GM23248 (cell line): ENCODE results near the gene BUD31. TPM values are rescaled to one million over a fixed set of nuclear protein-coding genes. Genes with fewer than 3 reads are reported as not detected.

Experiments used
- DNase-seq: peaks from one replicate; pipeline ENCODE4 v3.0.0-alpha.2; 2015
- H2AFZ ChIP-seq: fragments of 200-600 bp; sonication (generic); 2 replicates; pipeline ENCODE4 v1.6.1; 2016; ENCODE audit warnings: antibody characterized with exemption
- H3F3A ChIP-seq: fragments of 200-600 bp; sonication (generic); 2 replicates; pipeline ENCODE4 v1.6.1; 2016; ENCODE audit warnings: mild to moderate bottlenecking, antibody characterized with exemption, mixed run types; ENCODE audit not compliant: insufficient read depth
- H3K27ac ChIP-seq: fragments of 200-600 bp; sonication (generic); 2 replicates; pipeline ENCODE4 v1.5.1; 2016; ENCODE audit warnings: mild to moderate bottlenecking
- H3K27me3 ChIP-seq: fragments of 200-600 bp; sonication (generic); replicated peaks from 2 replicates; pipeline ENCODE4 v1.6.1; 2016; ENCODE audit warnings: mild to moderate bottlenecking; ENCODE audit not compliant: insufficient read depth
- H3K36me3 ChIP-seq: fragments of 200-600 bp; sonication (generic); 2 replicates; pipeline ENCODE4 v1.6.1; 2016; ENCODE audit warnings: low read depth, mild to moderate bottlenecking
- H3K4me1 ChIP-seq: fragments of 200-600 bp; sonication (generic); 2 replicates; pipeline ENCODE4 v1.6.1; 2016; ENCODE audit warnings: mild to moderate bottlenecking; ENCODE audit not compliant: insufficient read depth
- H3K4me2 ChIP-seq: fragments of 200-600 bp; sonication (generic); one replicate; pipeline ENCODE4 v1.6.1; 2016; ENCODE audit warnings: mild to moderate bottlenecking; ENCODE audit not compliant: unreplicated experiment
- H3K4me3 ChIP-seq: fragments of 200-600 bp; sonication (generic); 2 replicates; pipeline ENCODE4 v1.5.1; 2016; ENCODE audit warnings: mild to moderate bottlenecking
- H3K79me2 ChIP-seq: fragments of 200-600 bp; sonication (generic); 2 replicates; pipeline ENCODE4 v1.6.1; 2016; ENCODE audit warnings: mild to moderate bottlenecking; ENCODE audit not compliant: insufficient read depth
- H3K9ac ChIP-seq: fragments of 200-600 bp; sonication (generic); 2 replicates; pipeline ENCODE4 v1.6.1; 2016; ENCODE audit warnings: mild to moderate bottlenecking
- H3K9me2 ChIP-seq: fragments of 200-600 bp; sonication (generic); 2 replicates; pipeline ENCODE4 v1.6.1; 2016; ENCODE audit warnings: mixed run types, mild to moderate bottlenecking, moderate library complexity; ENCODE audit not compliant: insufficient read depth
- H3K9me3 ChIP-seq: fragments of 200-600 bp; sonication (generic); one replicate; pipeline ENCODE4 v1.6.1; 2017; ENCODE audit warnings: low read depth
- H4K20me1 ChIP-seq: fragments of 200-600 bp; sonication (generic); 2 replicates; pipeline ENCODE4 v1.6.0; 2016; ENCODE audit not compliant: insufficient read depth
- EZH2 ChIP-seq: fragments of 200-600 bp; sonication (generic); IDR thresholded peaks from 2 replicates; pipeline ENCODE4 v1.6.1; 2018; ENCODE audit warnings: antibody characterized with exemption, mild to moderate bottlenecking; ENCODE audit not compliant: insufficient read depth, poor library complexity, severe bottlenecking
- EZH2phosphoT487 ChIP-seq: fragments of 200-600 bp; sonication (generic); IDR thresholded peaks from 2 replicates; pipeline ENCODE4 v1.6.1; 2018; ENCODE audit warnings: antibody characterized with exemption, moderate library complexity, mild to moderate bottlenecking, low read depth; ENCODE audit not compliant: insufficient read depth
- WGBS, 2 experiments: methylation state at CpG; one replicate each; pipeline ENCODE4 v1.1.6; 2015 to 2017; ENCODE audit warnings: low lambda C conversion rate in 2 of 2, low coverage in 1 of 2; ENCODE audit errors: missing lambda C conversion rate in 2 of 2; 5-methylcytosine and 5-hydroxymethylcytosine counted together
- in situ Hi-C: fragments of 300-500 bp; cut with MboI; formaldehyde crosslinking; loops from 2 replicates; pipeline ENCODE4 v1.15.0; 2020
- polyA plus RNA-seq: library from polyadenylated mRNA; unstranded; fragments of >200 nt; fragmentation: Nextera tagmentation; extraction: Ambion mirVana; gene quantifications from 2 replicates; pipeline ENCODE4 v1.2.1, GENCODE V29; 2016
- total RNA-seq: library from RNA; depleted of rRNA; stranded (reverse); fragments of >200 nt; shearing (Covaris generic); gene quantifications from 2 replicates; pipeline ENCODE4 v1.2.3, GENCODE V29; 2014

BUD31 gene
- total and polyA plus RNA-seq, 2 experiments from 2014 or later = 71.8 to 318 TPM

GRCh38 chr7:99396418-99397296 is 12.1 kb upstream of the BUD31 start:
- Histone ChIP-seq H3K4me3 (no peak overlapping the region), H3K27ac (no peak overlapping the region), H3K27me3 (no peaks in the 10 kb centered on the region), H3K4me2 (no peak overlapping the region), H3K4me1 (no peaks in the 10 kb centered on the region), H2AFZ (no peak overlapping the region), H3K36me3 (peaks cover 36% of the 10 kb centered on the region), H3K9me3 (no peaks in the 10 kb centered on the region), H3K9ac (no peak overlapping the region), H3K9me2 (no peaks in the 10 kb centered on the region), H4K20me1 (no peaks in the 10 kb centered on the region), H3K79me2 (peaks cover 17% of the 10 kb centered on the region), H3F3A (peaks cover 59% of the 10 kb centered on the region)
- no peak for DNase-seq
- 72 to 78% methylated on average over 18 to 21 of the region's 21 CpGs for WGBS, 2 experiments
- no peak for TF ChIP-seq EZH2phosphoT487
- TF ChIP-seq EZH2 = no peak
- in situ Hi-C loops = no loop called here

GRCh38 chr7:99397297-99397983 is 11.3 kb upstream of the BUD31 start:
- Histone ChIP-seq H3K9ac (no peak overlapping the region), H3K9me2 (no peaks in the 10 kb centered on the region), H3K4me3 (no peak overlapping the region), H3K27ac (no peak overlapping the region), H3K36me3 (peaks cover 44% of the 10 kb centered on the region), H3K27me3 (no peaks in the 10 kb centered on the region), H3F3A (peaks cover 59% of the 10 kb centered on the region), H3K4me2 (no peak overlapping the region), H3K9me3 (no peaks in the 10 kb centered on the region), H3K79me2 (peaks cover 19% of the 10 kb centered on the region), H3K4me1 (no peaks in the 10 kb centered on the region), H2AFZ (no peak overlapping the region), H4K20me1 (no peaks in the 10 kb centered on the region)
- TF ChIP-seq EZH2 = no peak
- TF ChIP-seq EZH2phosphoT487 = no peak
- DNase-seq = no peak
- in situ Hi-C loops = no loop called here
- WGBS, 2 experiments = 89 to 92% methylated on average over 18 of the region's 18 CpGs

GRCh38 chr7:99398891-99399445 is 9.8 kb upstream of the BUD31 start:
- Histone ChIP-seq H3K36me3 (peaks cover 54% of the 10 kb centered on the region), H2AFZ (no peak overlapping the region), H3K9me3 (no peaks in the 10 kb centered on the region), H3F3A (peaks cover 54% of the 10 kb centered on the region), H3K27ac (0 out of 2 replicates have a peak overlapping the region, but pooled peaks have one; percentile 21), H3K9me2 (no peaks in the 10 kb centered on the region), H4K20me1 (no peaks in the 10 kb centered on the region), H3K79me2 (peaks cover 34% of the 10 kb centered on the region), H3K4me3 (no peak overlapping the region), H3K4me1 (0 out of 2 replicates have a peak, but pooled peaks cover under 1% of the 10 kb centered on the region), H3K4me2 (no peak overlapping the region), H3K27me3 (no peaks in the 10 kb centered on the region), H3K9ac (no peak overlapping the region)
- TF ChIP-seq EZH2phosphoT487 (no peak), EZH2 (no peak)
- in situ Hi-C loops = no loop called here
- DNase-seq = peak; percentile 27
- 64 to 72% methylated on average over 5 of the region's 5 CpGs for WGBS, 2 experiments

GRCh38 chr7:99399597-99399996 is 9.2 kb upstream of the BUD31 start:
- H3K36me3 ChIP-seq = peaks cover 50% of the 10 kb centered on the region

More at GRCh38 chr7:99399597-99399996, 9.2 kb upstream of the BUD31 start:
- TF ChIP-seq EZH2 = no peak
- no peak for TF ChIP-seq EZH2phosphoT487
- no peaks in the 10 kb centered on the region for H4K20me1 ChIP-seq
- peaks cover 48% of the 10 kb centered on the region for H3F3A ChIP-seq
- DNase-seq = no peak
- H3K9me3 ChIP-seq = no peaks in the 10 kb centered on the region
- in situ Hi-C loops = no loop called here
- H3K4me3 ChIP-seq = no peak overlapping the region
- WGBS, 2 experiments = 83 to 88% methylated on average over 6 of the region's 6 CpGs
- no peaks in the 10 kb centered on the region for H3K27me3 ChIP-seq
- no peak overlapping the region for H3K27ac ChIP-seq
- H3K4me2 ChIP-seq = no peak overlapping the region
- no peak overlapping the region for H2AFZ ChIP-seq
- H3K4me1 ChIP-seq = peaks cover 6% of the 10 kb centered on the region; the same call in 1 of the 2 replicates
- H3K79me2 ChIP-seq = peaks cover 40% of the 10 kb centered on the region
- H3K9ac ChIP-seq = no peak overlapping the region
- H3K9me2 ChIP-seq = no peaks in the 10 kb centered on the region
